ENCODE measurements around the gene PILRA.

Gene PILRA

GRCh38 chr7:100386940-100387339 lies 13.7 kb downstream of the PILRA start:
- no peak overlapping the region for H2AFZ ChIP-seq (ENCODE audit: low read length)

GRCh38 chr7:100387695-100388094 lies 14.4 kb downstream of the PILRA start:
- H2BK120ac ChIP-seq (ENCODE audit: low read depth, low read length) = no peak overlapping the region
- H3K14ac ChIP-seq (ENCODE audit: low read length) = no peak overlapping the region
- no peaks in the 10 kb centered on the region for H3K79me1 ChIP-seq (ENCODE audit: low read depth, low read length)
- H3K4ac ChIP-seq (ENCODE audit: low read length) = no peak overlapping the region
- no peak overlapping the region for H3K18ac ChIP-seq (ENCODE audit: low read length)
- H3K36me3 ChIP-seq (replicated peaks in 1 of 2; ENCODE audit: control insufficient read depth in 2 of 2, insufficient read depth in 2 of 2, low read length in 2 of 2) = no peaks in the 10 kb centered on the region
- H3K4me1 ChIP-seq (ENCODE audit: control insufficient read depth in 2 of 2, insufficient read depth in 1 of 2, low read depth in 1 of 2, low read length in 2 of 2) = no peaks in the 10 kb centered on the region
- H3K27me3 ChIP-seq (ENCODE audit: control insufficient read depth in 3 of 3, insufficient read depth in 3 of 3, low read depth in 1 of 3, low read length in 3 of 3) = peaks cover 0 to 7% (median 0%) of the 10 kb centered on the region in 3 experiments
- no peak overlapping the region for H3K27ac ChIP-seq (replicated peaks; ENCODE audit: low read length)
- H3K23ac ChIP-seq (ENCODE audit: low read depth, low read length, poor library complexity) = peak overlapping the region; percentile 59
- H2BK15ac ChIP-seq (ENCODE audit: low read length) = no peak overlapping the region
- no peak overlapping the region for H3K4me2 ChIP-seq (ENCODE audit: insufficient read depth, low read length, poor library complexity, severe bottlenecking)
- H4K91ac ChIP-seq (ENCODE audit: low read depth, low read length, poor library complexity) = no peak overlapping the region
- H3K4me3 ChIP-seq (ENCODE audit: low read length in 2 of 2) = no peak overlapping the region
- H4K8ac ChIP-seq (ENCODE audit: low read depth, low read length) = no peak overlapping the region
- no CpG with 5 or more reads among the region's 2 CpGs for WGBS, 2 donors (ENCODE audit: extremely low coverage in 2 of 2, insufficient read length in 2 of 2, insufficient replicate concordance in 1 of 2)
- H2AK5ac ChIP-seq (ENCODE audit: low read depth, low read length) = no peak overlapping the region
- no peak overlapping the region for H2AFZ ChIP-seq (ENCODE audit: low read length)
- H3K9me3 ChIP-seq (replicated peaks in 1 of 2; ENCODE audit: control insufficient read depth in 2 of 2, insufficient read depth in 1 of 2, low read depth in 1 of 2, low read length in 2 of 2) = no peaks in the 10 kb centered on the region
- H2BK5ac ChIP-seq (ENCODE audit: low read length) = no peak overlapping the region
- H2BK12ac ChIP-seq (ENCODE audit: low read length) = no peak overlapping the region
- no peak overlapping the region for H3K9ac ChIP-seq (ENCODE audit: low read depth, low read length, poor library complexity)
- DNase-seq (ENCODE audit: low spot score) = no peak

More at GRCh38 chr7:100386940-100387339, 13.7 kb downstream of the PILRA start:
- Histone ChIP-seq H2AK5ac (ENCODE audit: low read depth, low read length) (no peak overlapping the region), H3K14ac (ENCODE audit: low read length) (no peak overlapping the region), H3K9ac (ENCODE audit: low read depth, low read length, poor library complexity) (no peak overlapping the region), H2BK15ac (ENCODE audit: low read length) (no peak overlapping the region), H3K27ac (replicated peaks; ENCODE audit: low read length) (no peak overlapping the region), H4K8ac (ENCODE audit: low read depth, low read length) (no peak overlapping the region), H3K27me3 (ENCODE audit: control insufficient read depth in 3 of 3, insufficient read depth in 3 of 3, low read depth in 1 of 3, low read length in 3 of 3) (peaks cover 0 to 7% (median 0%) of the 10 kb centered on the region in 3 experiments), H3K23ac (ENCODE audit: low read depth, low read length, poor library complexity) (no peak overlapping the region), H3K4me2 (ENCODE audit: insufficient read depth, low read length, poor library complexity, severe bottlenecking) (no peak overlapping the region), H3K18ac (ENCODE audit: low read length) (no peak overlapping the region), H2BK5ac (ENCODE audit: low read length) (no peak overlapping the region), H3K36me3 (replicated peaks in 1 of 2; ENCODE audit: control insufficient read depth in 2 of 2, insufficient read depth in 2 of 2, low read length in 2 of 2) (no peaks in the 10 kb centered on the region), H3K4me3 (ENCODE audit: low read length in 2 of 2) (no peak overlapping the region), H3K4me1 (ENCODE audit: control insufficient read depth in 2 of 2, insufficient read depth in 1 of 2, low read depth in 1 of 2, low read length in 2 of 2) (no peaks in the 10 kb centered on the region), H3K9me3 (replicated peaks in 1 of 2; ENCODE audit: control insufficient read depth in 2 of 2, insufficient read depth in 1 of 2, low read depth in 1 of 2, low read length in 2 of 2) (no peaks in the 10 kb centered on the region), H3K4ac (ENCODE audit: low read length) (no peak overlapping the region), H3K79me1 (ENCODE audit: low read depth, low read length) (no peaks in the 10 kb centered on the region), H4K91ac (ENCODE audit: low read depth, low read length, poor library complexity) (no peak overlapping the region), H2BK120ac (ENCODE audit: low read depth, low read length) (no peak overlapping the region), H2BK12ac (ENCODE audit: low read length) (no peak overlapping the region)
- DNase-seq (ENCODE audit: low spot score) = no peak
- WGBS, 2 donors (ENCODE audit: extremely low coverage in 2 of 2, insufficient read length in 2 of 2, insufficient replicate concordance in 1 of 2) = no CpG with 5 or more reads among the region's 5 CpGs

GRCh38 chr7:100389437-100390088 lies 16.3 kb downstream of the PILRA start:
- H3K14ac ChIP-seq (ENCODE audit: low read length) = no peak overlapping the region
- H2AK5ac ChIP-seq (ENCODE audit: low read depth, low read length) = no peak overlapping the region
- H3K9ac ChIP-seq (ENCODE audit: low read depth, low read length, poor library complexity) = no peak overlapping the region
- no peak overlapping the region for H2BK120ac ChIP-seq (ENCODE audit: low read depth, low read length)
- peak overlapping the region; percentile 16 for H3K23ac ChIP-seq (ENCODE audit: low read depth, low read length, poor library complexity)
- WGBS, 2 donors (ENCODE audit: extremely low coverage in 2 of 2, insufficient read length in 2 of 2, insufficient replicate concordance in 1 of 2) = 100% methylated on average over 1 of the region's 9 CpGs; no CpG with 5 or more reads in 1 of the 2 donors
- no peak overlapping the region for H4K8ac ChIP-seq (ENCODE audit: low read depth, low read length)
- no peak overlapping the region for H3K4me3 ChIP-seq (ENCODE audit: low read length in 2 of 2)
- no peaks in the 10 kb centered on the region for H3K9me3 ChIP-seq (replicated peaks in 1 of 2; ENCODE audit: control insufficient read depth in 2 of 2, insufficient read depth in 1 of 2, low read depth in 1 of 2, low read length in 2 of 2)
- H3K4me1 ChIP-seq (ENCODE audit: control insufficient read depth in 2 of 2, insufficient read depth in 1 of 2, low read depth in 1 of 2, low read length in 2 of 2) = no peaks in the 10 kb centered on the region
- no peak overlapping the region for H2AFZ ChIP-seq (ENCODE audit: low read length)
- H2BK5ac ChIP-seq (ENCODE audit: low read length) = no peak overlapping the region
- H4K91ac ChIP-seq (ENCODE audit: low read depth, low read length, poor library complexity) = no peak overlapping the region
- no peak for DNase-seq (ENCODE audit: low spot score)
- no peak overlapping the region for H3K18ac ChIP-seq (ENCODE audit: low read length)
- H3K36me3 ChIP-seq (replicated peaks in 1 of 2; ENCODE audit: control insufficient read depth in 2 of 2, insufficient read depth in 2 of 2, low read length in 2 of 2) = no peaks in the 10 kb centered on the region
- no peak overlapping the region for H3K4ac ChIP-seq (ENCODE audit: low read length)
- no peak overlapping the region for H3K4me2 ChIP-seq (ENCODE audit: insufficient read depth, low read length, poor library complexity, severe bottlenecking)
- no peak overlapping the region for H2BK12ac ChIP-seq (ENCODE audit: low read length)
- H3K27me3 ChIP-seq (ENCODE audit: control insufficient read depth in 3 of 3, insufficient read depth in 3 of 3, low read depth in 1 of 3, low read length in 3 of 3) = peaks cover 0 to 7% (median 0%) of the 10 kb centered on the region in 3 experiments
- no peak overlapping the region for H3K27ac ChIP-seq (replicated peaks; ENCODE audit: low read length)
- H3K79me1 ChIP-seq (ENCODE audit: low read depth, low read length) = no peaks in the 10 kb centered on the region
- H2BK15ac ChIP-seq (ENCODE audit: low read length) = no peak overlapping the region

- no peak overlapping the region for H4K8ac ChIP-seq (ENCODE audit: low read depth, low read length)
- no peak overlapping the region for H2BK15ac ChIP-seq (ENCODE audit: low read length)
- no peak overlapping the region for H3K14ac ChIP-seq (ENCODE audit: low read length)
- H3K79me1 ChIP-seq (ENCODE audit: low read depth, low read length) = no peaks in the 10 kb centered on the region
- no peaks in the 10 kb centered on the region for H3K4me1 ChIP-seq (ENCODE audit: control insufficient read depth in 2 of 2, insufficient read depth in 1 of 2, low read depth in 1 of 2, low read length in 2 of 2)
- H3K27me3 ChIP-seq (ENCODE audit: control insufficient read depth in 3 of 3, insufficient read depth in 3 of 3, low read depth in 1 of 3, low read length in 3 of 3) = peaks cover 0 to 10% (median 0%) of the 10 kb centered on the region in 3 experiments
- no peak overlapping the region for H3K4ac ChIP-seq (ENCODE audit: low read length)
- no peak overlapping the region for H3K4me3 ChIP-seq (ENCODE audit: low read length in 2 of 2)
- H3K9me3 ChIP-seq (replicated peaks in 1 of 2; ENCODE audit: control insufficient read depth in 2 of 2, insufficient read depth in 1 of 2, low read depth in 1 of 2, low read length in 2 of 2) = no peaks in the 10 kb centered on the region
- H3K27ac ChIP-seq (replicated peaks; ENCODE audit: low read length) = no peak overlapping the region
- no peak overlapping the region for H4K91ac ChIP-seq (ENCODE audit: low read depth, low read length, poor library complexity)
- H2AFZ ChIP-seq (ENCODE audit: low read length) = no peak overlapping the region
- H3K9ac ChIP-seq (ENCODE audit: low read depth, low read length, poor library complexity) = no peak overlapping the region
- no peak for DNase-seq (ENCODE audit: low spot score)
- WGBS, 2 donors (ENCODE audit: extremely low coverage in 2 of 2, insufficient read length in 2 of 2, insufficient replicate concordance in 1 of 2) = no CpG with 5 or more reads among the region's 3 CpGs
- no peak overlapping the region for H2BK5ac ChIP-seq (ENCODE audit: low read length)
- H3K23ac ChIP-seq (ENCODE audit: low read depth, low read length, poor library complexity) = no peak overlapping the region
- no peak overlapping the region for H3K18ac ChIP-seq (ENCODE audit: low read length)
- H2BK120ac ChIP-seq (ENCODE audit: low read depth, low read length) = no peak overlapping the region
- no peak overlapping the region for H2BK12ac ChIP-seq (ENCODE audit: low read length)
- no peaks in the 10 kb centered on the region for H3K36me3 ChIP-seq (replicated peaks in 1 of 2; ENCODE audit: control insufficient read depth in 2 of 2, insufficient read depth in 2 of 2, low read length in 2 of 2)
- no peak overlapping the region for H2AK5ac ChIP-seq (ENCODE audit: low read depth, low read length)
- no peak overlapping the region for H3K4me2 ChIP-seq (ENCODE audit: insufficient read depth, low read length, poor library complexity, severe bottlenecking)
Observed at GRCh38 chr7:100390286-100391009, 17.2 kb downstream of the PILRA start.
